Prostate gland (tissue), 2 donors: ENCODE results near the gene RADIL.

Source experiments
- CTCF ChIP-seq, 4 experiments: fragments of 200-600 bp in 2 of 4; fragments of 450-650 bp in 2 of 4; sonication (generic) in 2 of 4; IDR thresholded peaks; 1 replicate in 3 of 4; 2 replicates in 1 of 4; pipeline ENCODE4 v1.5.1; 2016 to 2019; ENCODE audit warnings: antibody characterized with exemption in 4 of 4, mild to moderate bottlenecking in 2 of 4, moderate library complexity in 2 of 4
- POLR2A ChIP-seq: fragments of 450-650 bp; IDR thresholded peaks from one replicate; pipeline ENCODE4 v1.6.1; 2016; ENCODE audit warnings: antibody characterized with exemption, mild to moderate bottlenecking

DNA sequence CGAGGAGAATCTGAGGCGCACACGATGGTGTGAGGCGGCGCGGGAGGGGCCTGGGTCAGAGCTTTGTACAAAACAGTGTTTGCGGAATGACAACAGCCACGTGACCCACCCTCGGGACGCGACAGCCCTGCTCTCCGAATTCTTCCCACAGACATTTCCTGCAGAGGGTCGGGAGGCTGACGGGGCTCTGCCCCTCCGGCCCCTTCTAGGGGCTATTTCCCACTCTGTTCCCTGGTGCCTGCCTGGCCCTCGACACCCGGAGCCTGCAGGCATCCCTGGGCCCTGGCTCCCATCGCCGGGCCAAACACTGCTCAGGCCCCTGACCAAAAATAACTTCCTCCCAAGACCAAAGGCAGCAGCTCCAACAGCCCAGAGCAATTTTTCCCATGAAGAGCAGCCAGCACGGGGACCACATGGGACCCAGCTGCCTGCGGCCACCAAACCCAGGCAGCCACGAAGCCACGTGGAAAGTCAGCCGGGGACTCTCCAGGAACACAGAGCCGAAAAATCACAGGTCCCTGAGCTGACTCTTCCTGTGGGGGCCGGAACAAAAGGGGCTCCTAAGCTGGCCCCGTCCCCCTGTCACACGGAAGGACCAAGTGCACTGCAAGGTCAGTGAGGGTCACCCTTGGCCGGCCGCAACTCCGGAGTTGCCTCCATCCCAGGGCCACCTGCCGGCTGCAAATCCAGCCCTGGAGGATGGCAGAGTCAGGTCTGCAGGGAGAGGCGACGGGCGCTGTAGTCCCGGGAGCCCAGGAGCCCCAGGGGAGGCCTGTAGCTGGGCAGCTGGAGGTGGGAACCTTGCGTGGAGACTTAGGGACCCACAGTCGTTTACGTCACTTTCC lies 63.7 kb downstream of the RADIL start:
- TF ChIP-seq POLR2A, result no peak
- no peak for TF ChIP-seq CTCF (IDR thresholded peaks at IDR 0.05)
